GM21390 (cell line): ENCODE measurements around the gene VILL.

Source experiments
- ATAC-seq: cut with Tn5 transposase; IDR thresholded peaks from one replicate; pipeline ENCODE4 v1.9.1; 2021; ENCODE audit not compliant: unreplicated experiment

The VILL gene

GRCh38 chr3:38000242-38000916, 9.8 kb downstream of the VILL start:
- no peak for ATAC-seq

- ATAC-seq: no peak
These were observed 10.4 kb downstream of the VILL start for GRCh38 chr3:38000965-38001455.

GRCh38 chr3:38001456-38002081, 11.0 kb downstream of the VILL start:
- no peak for ATAC-seq

GRCh38 chr3:38002291-38002876, 11.8 kb downstream of the VILL start:
- no peak for ATAC-seq

GRCh38 chr3:38002940-38003339, 12.4 kb downstream of the VILL start:
- no peak for ATAC-seq

- ATAC-seq: no peak
These were observed 12.8 kb downstream of the VILL start for GRCh38 chr3:38003371-38003816.

- ATAC-seq: no peak
These were observed 13.3 kb downstream of the VILL start for GRCh38 chr3:38003817-38004414.

GRCh38 chr3:38004415-38005075, 14.0 kb downstream of the VILL start:
- peak; percentile 45 for ATAC-seq

GRCh38 chr3:38005076-38006020, 14.8 kb downstream of the VILL start:
- no peak for ATAC-seq

- ATAC-seq: no peak
These were observed 15.4 kb downstream of the VILL start for GRCh38 chr3:38006031-38006430.

GRCh38 chr3:38006445-38006995, 15.9 kb downstream of the VILL start:
- no peak for ATAC-seq

GRCh38 chr3:38007754-38008090, 17.1 kb downstream of the VILL start:
- no peak for ATAC-seq

GRCh38 chr3:38008191-38008701, 17.7 kb downstream of the VILL start:
- no peak for ATAC-seq

- no peak for ATAC-seq
These were observed 18.5 kb downstream of the VILL start for GRCh38 chr3:38008971-38009580.

GRCh38 chr3:38009807-38010591, 19.4 kb downstream of the VILL start:
- ATAC-seq: no peak

- no peak for ATAC-seq
These were observed 20.5 kb downstream of the VILL start for GRCh38 chr3:38011111-38011510.

- ATAC-seq: no peak
These were observed 24.9 kb downstream of the VILL start for GRCh38 chr3:38015485-38015884.

- no peak for ATAC-seq
These were observed 25.4 kb downstream of the VILL start for GRCh38 chr3:38015984-38016383.

- no peak for ATAC-seq
These were observed 25.8 kb downstream of the VILL start for GRCh38 chr3:38016410-38016809.
